Trophoblast cell (in vitro differentiated cells and primary cell): Measurements from ENCODE around the gene DOCK3.
"Not testable (repeated sequence)": the region's sequence is repeated elsewhere in the genome, so short reads cannot be mapped to it uniquely, and the experiment has no call there.

Experiments
- DNase-seq, 2 donors: peaks; one replicate each; pipeline ENCODE4 v3.0.0-alpha.2; 2016
- H2AFZ ChIP-seq: 2 replicates; pipeline ENCODE4 v1.6.1; 2013; ENCODE audit warnings: low read length, moderate library complexity, mild to moderate bottlenecking; ENCODE audit not compliant: insufficient read depth, poor library complexity
- H2AK5ac ChIP-seq: 2 replicates; pipeline ENCODE4 v1.6.1; 2013; ENCODE audit warnings: mild to moderate bottlenecking, low read length
- H2BK120ac ChIP-seq: 2 replicates; pipeline ENCODE4 v1.6.1; 2013; ENCODE audit warnings: low read length, mild to moderate bottlenecking, moderate library complexity; ENCODE audit not compliant: insufficient read depth, poor library complexity
- H2BK12ac ChIP-seq: 2 replicates; pipeline ENCODE4 v1.6.1; 2013; ENCODE audit warnings: mild to moderate bottlenecking, low read length, moderate library complexity
- H2BK5ac ChIP-seq: 2 replicates; pipeline ENCODE4 v1.6.1; 2013; ENCODE audit warnings: low read length, low read depth, moderate library complexity, mild to moderate bottlenecking; ENCODE audit not compliant: poor library complexity
- H3K14ac ChIP-seq: 2 replicates; pipeline ENCODE4 v1.6.1; 2013; ENCODE audit warnings: mild to moderate bottlenecking, low read length
- H3K18ac ChIP-seq: 2 replicates; pipeline ENCODE4 v1.6.1; 2013; ENCODE audit warnings: mild to moderate bottlenecking, low read length
- H3K23ac ChIP-seq: 2 replicates; pipeline ENCODE4 v1.6.1; 2013; ENCODE audit warnings: low read length
- H3K27ac ChIP-seq: 2 replicates; pipeline ENCODE4 v1.5.1; 2013; ENCODE audit warnings: low read depth, mild to moderate bottlenecking, inconsistent platforms, low read length, moderate library complexity
- H3K27me3 ChIP-seq: 2 replicates; pipeline ENCODE4 v1.6.1; 2013; ENCODE audit warnings: inconsistent platforms, mild to moderate bottlenecking, low read length, moderate library complexity; ENCODE audit not compliant: insufficient read depth
- H3K36me3 ChIP-seq, 2 experiments: 1 replicate in 1 of 2; 2 replicates in 1 of 2; pipeline ENCODE4 v1.6.1; 2013; ENCODE audit warnings: low read length in 2 of 2, mild to moderate bottlenecking in 2 of 2, moderate library complexity in 1 of 2; ENCODE audit not compliant: insufficient read depth in 2 of 2, control insufficient read depth in 1 of 2
- H3K4ac ChIP-seq: 2 replicates; pipeline ENCODE4 v1.6.1; 2013; ENCODE audit warnings: low read depth, mild to moderate bottlenecking, low read length, moderate library complexity
- H3K4me1 ChIP-seq, 2 experiments: 1 replicate in 1 of 2; 2 replicates in 1 of 2; pipeline ENCODE4 v1.6.1; 2013; ENCODE audit warnings: low read length in 2 of 2, mild to moderate bottlenecking in 2 of 2, moderate library complexity in 1 of 2; ENCODE audit not compliant: insufficient read depth in 2 of 2, control insufficient read depth in 1 of 2
- H3K4me2 ChIP-seq: 2 replicates; pipeline ENCODE4 v1.6.1; 2013; ENCODE audit warnings: inconsistent platforms, mild to moderate bottlenecking, low read length, moderate library complexity
- H3K4me3 ChIP-seq: 2 replicates; pipeline ENCODE4 v1.5.1; 2013; ENCODE audit warnings: mild to moderate bottlenecking, low read depth, low read length, inconsistent platforms
- H3K79me1 ChIP-seq: one replicate; pipeline ENCODE4 v1.6.1; 2013; ENCODE audit warnings: low read length
- H3K79me2 ChIP-seq: 2 replicates; pipeline ENCODE4 v1.6.1; 2013; ENCODE audit warnings: low read length, mild to moderate bottlenecking; ENCODE audit not compliant: control insufficient read depth, insufficient read depth, poor library complexity
- H3K9ac ChIP-seq: 2 replicates; pipeline ENCODE4 v1.6.1; 2013; ENCODE audit warnings: mild to moderate bottlenecking, low read length
- H3K9me3 ChIP-seq: 2 replicates; pipeline ENCODE4 v1.6.1; 2013; ENCODE audit warnings: low read depth, mild to moderate bottlenecking, control low read depth, inconsistent platforms, low read length; ENCODE audit not compliant: insufficient read depth
- H4K12ac ChIP-seq: 2 replicates; pipeline ENCODE4 v1.6.1; 2013; ENCODE audit warnings: low read depth, mild to moderate bottlenecking, low read length, moderate library complexity
- H4K8ac ChIP-seq: 2 replicates; pipeline ENCODE4 v1.6.1; 2013; ENCODE audit warnings: low read depth, mild to moderate bottlenecking, low read length, moderate library complexity
- H4K91ac ChIP-seq: one replicate; pipeline ENCODE4 v1.6.1; 2013; ENCODE audit warnings: low read depth, mild to moderate bottlenecking, low read length, moderate library complexity
- WGBS: extraction: QIAGEN DNeasy Blood & Tissue Kit; methylation state at CpG from one replicate; pipeline ENCODE4 v1.1.7; 2013; ENCODE audit warnings: missing lambda C conversion rate; ENCODE audit not compliant: insufficient read length, insufficient coverage; ENCODE audit errors: extremely low coverage; 5-methylcytosine and 5-hydroxymethylcytosine counted together

Gene DOCK3

GRCh38 chr3:51122944-51123343, 448.2 kb downstream of the DOCK3 start:
- H3K4ac ChIP-seq = no peak overlapping the region
- H3K27ac ChIP-seq = no peak overlapping the region
- no peak overlapping the region for H3K9ac ChIP-seq
- H4K12ac ChIP-seq = no peak overlapping the region
- no peak overlapping the region for H4K8ac ChIP-seq
- no peak overlapping the region for H2AFZ ChIP-seq
- no peaks in the 10 kb centered on the region for H3K79me2 ChIP-seq
- H3K23ac ChIP-seq = no peak overlapping the region
- H2BK120ac ChIP-seq = no peak overlapping the region
- no peaks in the 10 kb centered on the region for H3K36me3 ChIP-seq
- DNase-seq = no peak
- WGBS = no CpG with 5 or more reads among the region's 2 CpGs
- no peak overlapping the region for H2AK5ac ChIP-seq
- H3K14ac ChIP-seq = no peak overlapping the region
- H3K4me3 ChIP-seq = no peak overlapping the region
- H4K91ac ChIP-seq = no peak overlapping the region
- H3K18ac ChIP-seq = no peak overlapping the region
- H3K4me2 ChIP-seq = no peak overlapping the region
- no peaks in the 10 kb centered on the region for H3K27me3 ChIP-seq
- H3K4me1 ChIP-seq = no peaks in the 10 kb centered on the region
- H2BK12ac ChIP-seq = no peak overlapping the region
- H3K79me1 ChIP-seq = no peaks in the 10 kb centered on the region
- no peak overlapping the region for H2BK5ac ChIP-seq
- no peaks in the 10 kb centered on the region for H3K9me3 ChIP-seq

DNA sequence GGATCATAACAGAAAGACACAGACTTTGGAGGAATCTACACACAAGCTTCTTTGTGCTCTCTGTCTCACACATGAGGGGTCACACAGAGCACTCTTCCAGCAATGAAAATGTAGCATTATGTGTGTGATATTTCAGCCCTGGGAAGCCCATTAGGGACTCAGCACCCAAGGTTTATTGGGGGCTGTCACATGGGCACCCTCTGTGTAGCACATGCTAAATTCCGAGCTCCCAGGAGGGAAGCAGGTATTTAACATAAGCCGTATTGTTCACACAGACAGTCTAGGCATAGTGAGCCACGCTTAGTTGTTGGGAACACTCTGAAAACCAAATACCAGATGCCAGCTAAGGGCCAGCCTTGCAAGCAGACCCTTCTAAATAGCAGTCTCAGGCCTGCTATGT, 448.8 kb downstream of the DOCK3 start:
- Histone ChIP-seq H3K4me3 (no peak overlapping the region), H2BK120ac (no peak overlapping the region), H3K9ac (no peak overlapping the region), H3K14ac (no peak overlapping the region), H4K12ac (no peak overlapping the region), H3K79me1 (no peaks in the 10 kb centered on the region), H2AK5ac (no peak overlapping the region), H3K18ac (no peak overlapping the region), H2BK5ac (no peak overlapping the region), H3K23ac (no peak overlapping the region), H3K4me1 (no peaks in the 10 kb centered on the region), H3K4ac (no peak overlapping the region), H3K79me2 (no peaks in the 10 kb centered on the region), H3K27ac (no peak overlapping the region), H3K4me2 (no peak overlapping the region), H2AFZ (no peak overlapping the region), H3K9me3 (peaks cover under 1% of the 10 kb centered on the region), H3K36me3 (no peaks in the 10 kb centered on the region), H4K91ac (no peak overlapping the region), H3K27me3 (no peaks in the 10 kb centered on the region), H4K8ac (no peak overlapping the region), H2BK12ac (no peak overlapping the region)
- DNase-seq = no peak
- WGBS = no CpG with 5 or more reads among the region's 3 CpGs

GRCh38 chr3:51131607-51132006, 456.9 kb downstream of the DOCK3 start:
- not testable (repeated sequence) for H3K36me3 ChIP-seq, H3K27ac ChIP-seq

GRCh38 chr3:51137715-51138114, 463.0 kb downstream of the DOCK3 start:
- Histone ChIP-seq H3K9me3 (peaks cover 2% of the 10 kb centered on the region), H3K4me1 (no peaks in the 10 kb centered on the region), H4K91ac (no peak overlapping the region), H3K9ac (no peak overlapping the region), H3K79me1 (no peaks in the 10 kb centered on the region), H4K8ac (no peak overlapping the region), H3K4ac (no peak overlapping the region), H3K27me3 (no peaks in the 10 kb centered on the region), H2BK5ac (no peak overlapping the region), H3K27ac (no peak overlapping the region), H3K23ac (no peak overlapping the region), H2BK12ac (no peak overlapping the region), H3K4me2 (no peak overlapping the region), H3K4me3 (no peak overlapping the region), H3K14ac (no peak overlapping the region), H2AFZ (no peak overlapping the region), H3K36me3 (no peaks in the 10 kb centered on the region), H3K79me2 (no peaks in the 10 kb centered on the region), H2BK120ac (no peak overlapping the region), H2AK5ac (no peak overlapping the region), H4K12ac (no peak overlapping the region), H3K18ac (no peak overlapping the region)
- no peak for DNase-seq
- WGBS = no CpG with 5 or more reads among the region's 1 CpG

More at GRCh38 chr3:51131607-51132006, 456.9 kb downstream of the DOCK3 start:
- H2BK5ac ChIP-seq, H3K4ac ChIP-seq, H2AFZ ChIP-seq, DNase-seq, H2BK12ac ChIP-seq, H3K27me3 ChIP-seq, H2BK120ac ChIP-seq, H4K8ac ChIP-seq, H2AK5ac ChIP-seq, H3K79me2 ChIP-seq, H3K79me1 ChIP-seq, H4K12ac ChIP-seq, H3K9ac ChIP-seq, H3K4me2 ChIP-seq, H4K91ac ChIP-seq, H3K4me3 ChIP-seq, H3K14ac ChIP-seq, H3K4me1 ChIP-seq, H3K18ac ChIP-seq, H3K23ac ChIP-seq: not testable (repeated sequence)
- peaks cover 15% of the 10 kb centered on the region for H3K9me3 ChIP-seq
- no CpG with 5 or more reads among the region's 1 CpG for WGBS
